Measurements from ENCODE around the gene PFKM.
"Not testable (repeated sequence)": the region's sequence is repeated elsewhere in the genome, so short reads cannot be mapped to it uniquely, and the experiment has no call there.

The PFKM gene

GRCh38 chr12:48132826-48133225, 13.7 kb downstream of the PFKM start:
- Histone ChIP-seq H3K27me3 (ENCODE audit: control insufficient read depth, insufficient read depth, low read length) (no peaks in the 10 kb centered on the region), H3K4me3 (ENCODE audit: low read length) (no peak overlapping the region), H3K9me3 (replicated peaks; ENCODE audit: low read length) (no peaks in the 10 kb centered on the region), H3K4me2 (ENCODE audit: low read length) (no peak overlapping the region), H3K4me1 (ENCODE audit: control insufficient read depth, insufficient read depth, low read length) (no peaks in the 10 kb centered on the region), H3K36me3 (ENCODE audit: insufficient read depth, low read length) (peaks cover 63% of the 10 kb centered on the region), H3K9ac (ENCODE audit: low read depth, low read length) (no peak overlapping the region)

GRCh38 chr12:48135027-48135426, 15.9 kb downstream of the PFKM start:
- no peaks in the 10 kb centered on the region for H3K4me1 ChIP-seq (ENCODE audit: control insufficient read depth, insufficient read depth, low read length)
- no peak overlapping the region for H3K4me2 ChIP-seq (ENCODE audit: low read length)
- no peak overlapping the region for H3K9ac ChIP-seq (ENCODE audit: low read depth, low read length)
- H3K9me3 ChIP-seq (replicated peaks; ENCODE audit: low read length), result no peaks in the 10 kb centered on the region
- no peak overlapping the region for H3K4me3 ChIP-seq (ENCODE audit: low read length)
- peaks cover 78% of the 10 kb centered on the region for H3K36me3 ChIP-seq (ENCODE audit: insufficient read depth, low read length)
- H3K27me3 ChIP-seq (ENCODE audit: control insufficient read depth, insufficient read depth, low read length), result no peaks in the 10 kb centered on the region

GRCh38 chr12:48142818-48143674, 23.9 kb downstream of the PFKM start:
- Histone ChIP-seq H3K4me3 (ENCODE audit: low read length) (no peak overlapping the region), H3K9me3 (replicated peaks; ENCODE audit: low read length) (no peaks in the 10 kb centered on the region), H3K36me3 (ENCODE audit: insufficient read depth, low read length) (peaks cover 71% of the 10 kb centered on the region), H3K4me1 (ENCODE audit: control insufficient read depth, insufficient read depth, low read length) (no peaks in the 10 kb centered on the region), H3K27me3 (ENCODE audit: control insufficient read depth, insufficient read depth, low read length) (no peaks in the 10 kb centered on the region), H3K4me2 (ENCODE audit: low read length) (no peak overlapping the region), H3K9ac (ENCODE audit: low read depth, low read length) (no peak overlapping the region)

GRCh38 chr12:48143898-48144297, 24.7 kb downstream of the PFKM start:
- Histone ChIP-seq H3K4me1 (ENCODE audit: control insufficient read depth, insufficient read depth, low read length) (no peaks in the 10 kb centered on the region), H3K4me2 (ENCODE audit: low read length) (no peak overlapping the region), H3K9me3 (replicated peaks; ENCODE audit: low read length) (no peaks in the 10 kb centered on the region), H3K9ac (ENCODE audit: low read depth, low read length) (no peak overlapping the region), H3K4me3 (ENCODE audit: low read length) (no peak overlapping the region), H3K36me3 (ENCODE audit: insufficient read depth, low read length) (peaks cover 71% of the 10 kb centered on the region), H3K27me3 (ENCODE audit: control insufficient read depth, insufficient read depth, low read length) (no peaks in the 10 kb centered on the region)

GRCh38 chr12:48145981-48146380, 26.8 kb downstream of the PFKM start:
- no peak overlapping the region for H3K9ac ChIP-seq (ENCODE audit: low read depth, low read length)
- peaks cover 76% of the 10 kb centered on the region for H3K36me3 ChIP-seq (ENCODE audit: insufficient read depth, low read length)
- no peaks in the 10 kb centered on the region for H3K27me3 ChIP-seq (ENCODE audit: control insufficient read depth, insufficient read depth, low read length)
- H3K4me2 ChIP-seq (ENCODE audit: low read length), result no peak overlapping the region
- no peaks in the 10 kb centered on the region for H3K4me1 ChIP-seq (ENCODE audit: control insufficient read depth, insufficient read depth, low read length)
- no peak overlapping the region for H3K4me3 ChIP-seq (ENCODE audit: low read length)
- H3K9me3 ChIP-seq (replicated peaks; ENCODE audit: low read length), result no peaks in the 10 kb centered on the region

- Histone ChIP-seq H3K4me2 (ENCODE audit: low read length) (no peak overlapping the region), H3K4me1 (ENCODE audit: control insufficient read depth, insufficient read depth, low read length) (peaks cover 2% of the 10 kb centered on the region), H3K27me3 (ENCODE audit: control insufficient read depth, insufficient read depth, low read length) (no peaks in the 10 kb centered on the region), H3K36me3 (ENCODE audit: insufficient read depth, low read length) (peaks cover 53% of the 10 kb centered on the region), H3K9me3 (replicated peaks; ENCODE audit: low read length) (no peaks in the 10 kb centered on the region), H3K9ac (ENCODE audit: low read depth, low read length) (no peak overlapping the region), H3K4me3 (ENCODE audit: low read length) (no peak overlapping the region)
These were observed 32.1 kb downstream of the PFKM start for GRCh38 chr12:48151103-48151771.

GRCh38 chr12:48155786-48156185, 36.6 kb downstream of the PFKM start:
- H3K4me3 ChIP-seq (ENCODE audit: low read length); H3K9ac ChIP-seq (ENCODE audit: low read depth, low read length); H3K27me3 ChIP-seq (ENCODE audit: control insufficient read depth, insufficient read depth, low read length); H3K9me3 ChIP-seq (replicated peaks; ENCODE audit: low read length): not testable (repeated sequence)
- H3K4me1 ChIP-seq (ENCODE audit: control insufficient read depth, insufficient read depth, low read length), result peaks cover 10% of the 10 kb centered on the region
- peak overlapping the region; percentile 83 for H3K4me2 ChIP-seq (ENCODE audit: low read length)
- H3K36me3 ChIP-seq (ENCODE audit: insufficient read depth, low read length), result peaks cover 14% of the 10 kb centered on the region

GRCh38 chr12:48156652-48157017, 37.5 kb downstream of the PFKM start:
- H3K9me3 ChIP-seq (replicated peaks; ENCODE audit: low read length), result no peaks in the 10 kb centered on the region
- H3K9ac ChIP-seq (ENCODE audit: low read depth, low read length), result peak overlapping the region; percentile 92
- H3K4me2 ChIP-seq (ENCODE audit: low read length), result peak overlapping the region; percentile 83
- H3K27me3 ChIP-seq (ENCODE audit: control insufficient read depth, insufficient read depth, low read length), result peaks cover 10% of the 10 kb centered on the region
- peak overlapping the region; percentile 99 for H3K4me3 ChIP-seq (ENCODE audit: low read length)
- H3K36me3 ChIP-seq (ENCODE audit: insufficient read depth, low read length), result peaks cover 6% of the 10 kb centered on the region
- H3K4me1 ChIP-seq (ENCODE audit: control insufficient read depth, insufficient read depth, low read length), result peaks cover 10% of the 10 kb centered on the region

- Histone ChIP-seq H3K9me3 (replicated peaks; ENCODE audit: low read length) (no peaks in the 10 kb centered on the region), H3K9ac (ENCODE audit: low read depth, low read length) (peak within 1 kb of the TSS; percentile 92), H3K4me1 (ENCODE audit: control insufficient read depth, insufficient read depth, low read length) (peaks cover 10% of the 10 kb centered on the region), H3K4me2 (ENCODE audit: low read length) (peak within 1 kb of the TSS; percentile 83), H3K4me3 (ENCODE audit: low read length) (peak within 1 kb of the TSS; percentile 99), H3K27me3 (ENCODE audit: control insufficient read depth, insufficient read depth, low read length) (peaks cover 14% of the 10 kb centered on the region), H3K36me3 (ENCODE audit: insufficient read depth, low read length) (peaks cover 5% of the 10 kb centered on the region)
These were observed 38.1 kb downstream of the PFKM start, which contains the start of gene ASB8 for GRCh38 chr12:48157018-48157888. ASB8 (minus strand) TSS chr12:48157515; CDS start chr12:48153496, 4,019 bp downstream.

- H3K4me3 ChIP-seq (ENCODE audit: low read length), result peak overlapping the region; percentile 99
- H3K9ac ChIP-seq (ENCODE audit: low read depth, low read length), result peak overlapping the region; percentile 92
- H3K4me2 ChIP-seq (ENCODE audit: low read length), result peak overlapping the region; percentile 83
- H3K27me3 ChIP-seq (ENCODE audit: control insufficient read depth, insufficient read depth, low read length), result peaks cover 15% of the 10 kb centered on the region
- peaks cover 10% of the 10 kb centered on the region for H3K4me1 ChIP-seq (ENCODE audit: control insufficient read depth, insufficient read depth, low read length)
- peaks cover 4% of the 10 kb centered on the region for H3K36me3 ChIP-seq (ENCODE audit: insufficient read depth, low read length)
- no peaks in the 10 kb centered on the region for H3K9me3 ChIP-seq (replicated peaks; ENCODE audit: low read length)
These were observed 38.8 kb downstream of the PFKM start for GRCh38 chr12:48157889-48158370.

GRCh38 chr12:48160046-48160445, 40.9 kb downstream of the PFKM start:
- Histone ChIP-seq H3K9me3 (replicated peaks; ENCODE audit: low read length) (no peaks in the 10 kb centered on the region), H3K4me1 (ENCODE audit: control insufficient read depth, insufficient read depth, low read length) (peaks cover 10% of the 10 kb centered on the region), H3K27me3 (ENCODE audit: control insufficient read depth, insufficient read depth, low read length) (peaks cover 27% of the 10 kb centered on the region)

More at GRCh38 chr12:48160046-48160445, 40.9 kb downstream of the PFKM start:
- H3K36me3 ChIP-seq (ENCODE audit: insufficient read depth, low read length), result no peaks in the 10 kb centered on the region
- no peak overlapping the region for H3K9ac ChIP-seq (ENCODE audit: low read depth, low read length)
- no peak overlapping the region for H3K4me2 ChIP-seq (ENCODE audit: low read length)
- H3K4me3 ChIP-seq (ENCODE audit: low read length), result no peak overlapping the region

Measured in skeletal muscle satellite cell (primary cell).